ENCODE measurements around the gene TRIM5.

DNA sequence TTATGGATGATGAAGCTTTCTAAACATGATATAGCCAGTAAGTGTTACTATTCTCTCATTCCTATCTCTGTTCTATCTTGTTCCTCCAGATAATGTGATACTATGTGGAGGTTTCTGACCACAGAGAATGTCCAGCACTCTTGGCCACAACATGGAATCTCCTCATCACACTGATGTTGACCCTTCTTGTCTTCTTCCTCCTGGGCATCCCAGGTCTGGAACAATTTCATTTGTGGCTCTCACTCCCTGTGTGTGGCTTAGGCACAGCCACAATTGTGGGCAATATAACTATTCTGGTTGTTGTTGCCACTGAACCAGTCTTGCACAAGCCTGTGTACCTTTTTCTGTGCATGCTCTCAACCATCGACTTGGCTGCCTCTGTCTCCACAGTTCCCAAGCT lies 41.5 kb upstream of the TRIM5 start:
- TF ChIP-seq POLR2A (IDR thresholded peaks at IDR 0.05) (no peak), POLR2AphosphoS5 (IDR thresholded peaks at IDR 0.05) (no peak)
- TF ChIP-seq, protein P1, sequence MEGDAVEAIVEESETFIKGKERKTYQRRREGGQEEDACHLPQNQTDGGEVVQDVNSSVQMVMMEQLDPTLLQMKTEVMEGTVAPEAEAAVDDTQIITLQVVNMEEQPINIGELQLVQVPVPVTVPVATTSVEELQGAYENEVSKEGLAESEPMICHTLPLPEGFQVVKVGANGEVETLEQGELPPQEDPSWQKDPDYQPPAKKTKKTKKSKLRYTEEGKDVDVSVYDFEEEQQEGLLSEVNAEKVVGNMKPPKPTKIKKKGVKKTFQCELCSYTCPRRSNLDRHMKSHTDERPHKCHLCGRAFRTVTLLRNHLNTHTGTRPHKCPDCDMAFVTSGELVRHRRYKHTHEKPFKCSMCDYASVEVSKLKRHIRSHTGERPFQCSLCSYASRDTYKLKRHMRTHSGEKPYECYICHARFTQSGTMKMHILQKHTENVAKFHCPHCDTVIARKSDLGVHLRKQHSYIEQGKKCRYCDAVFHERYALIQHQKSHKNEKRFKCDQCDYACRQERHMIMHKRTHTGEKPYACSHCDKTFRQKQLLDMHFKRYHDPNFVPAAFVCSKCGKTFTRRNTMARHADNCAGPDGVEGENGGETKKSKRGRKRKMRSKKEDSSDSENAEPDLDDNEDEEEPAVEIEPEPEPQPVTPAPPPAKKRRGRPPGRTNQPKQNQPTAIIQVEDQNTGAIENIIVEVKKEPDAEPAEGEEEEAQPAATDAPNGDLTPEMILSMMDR (IDR thresholded peaks at IDR 0.05), result no peak
